GM12878 (cell line): Measurements from ENCODE around the gene TLR5. TPM values are rescaled to one million over a fixed set of nuclear protein-coding genes. Genes with fewer than 3 reads are reported as not detected.

Experiments
- ATAC-seq: fragments of 200-7000 bp; cut with Tn5 transposase; 3 replicates; pipeline ENCODE4 v1.9.1; 2020; ENCODE audit warnings: mild to moderate bottlenecking, moderate library complexity
- BruUV-seq: library from RNA; stranded (reverse); fragments of 400-500 nt; replicated peaks from 2 replicates; lab custom pipeline; 2021; lab: Mats Ljungman, UMichigan
- CTCF ChIA-PET: fragments of 300-600 bp; sonication (Branson Sonifier 250); formaldehyde crosslinking; extraction: SDS; loops from one replicate; lab custom pipeline; 2021; ENCODE audit warnings: inconsistent platforms; lab: Yijun Ruan, JAX
- POLR2A ChIA-PET: fragments of 350-600 bp; formaldehyde crosslinking; extraction: SDS; loops from one replicate; lab custom pipeline; 2021; ENCODE audit warnings: inconsistent platforms; lab: Charles Lee
- RAD21 ChIA-PET: fragments of 300-600 bp; sonication (Branson Sonifier 250); formaldehyde crosslinking; loops from one replicate; lab custom pipeline; 2023; ENCODE audit warnings: antibody characterized with exemption; ENCODE audit not compliant: unreplicated experiment; lab: Charles Lee
- SMC1A ChIA-PET: fragments of 300-600 bp; sonication (Branson Sonifier 250); formaldehyde crosslinking; loops from one replicate; lab custom pipeline; 2023; ENCODE audit not compliant: unreplicated experiment, uncharacterized antibody; lab: Charles Lee
- DNase-seq: peaks from one replicate; pipeline ENCODE4 v3.0.0-alpha.2; 2011; ENCODE audit warnings: low read depth, low spot score
- FAIRE-seq: peaks from 3 replicates; lab custom pipeline; 2011; peaks lifted over from hg19 to GRCh38; lab: Jason Lieb, UNC
- H2AFZ ChIP-seq: 2 replicates; pipeline ENCODE4 v1.6.0; 2011; ENCODE audit warnings: low read depth, low read length, control low read depth; ENCODE audit not compliant: control insufficient read depth
- H3K27ac ChIP-seq: 2 replicates; pipeline ENCODE4 v1.5.1; 2011; ENCODE audit warnings: control low read depth; ENCODE audit not compliant: control insufficient read depth, insufficient read depth
- H3K27me3 ChIP-seq, 2 experiments: replicated peaks in 1 of 2; 2 replicates each; pipeline versions ENCODE4 v1.6.0 to v1.6.1; 2011; ENCODE audit warnings: low read length in 1 of 2; ENCODE audit not compliant: control insufficient read depth in 2 of 2, insufficient read depth in 2 of 2
- H3K36me3 ChIP-seq, 2 experiments: 2 replicates each; pipeline ENCODE4 v1.5.1; 2011; ENCODE audit warnings: low read length in 1 of 2; ENCODE audit not compliant: control insufficient read depth in 2 of 2, insufficient read depth in 2 of 2
- H3K4me1 ChIP-seq: 2 replicates; pipeline ENCODE4 v1.6.1; 2011; ENCODE audit warnings: mild to moderate bottlenecking, low read length, moderate library complexity, mixed read lengths; ENCODE audit not compliant: control insufficient read depth, insufficient read depth
- H3K4me2 ChIP-seq: 2 replicates; pipeline ENCODE4 v1.6.0; 2011; ENCODE audit warnings: control low read depth; ENCODE audit not compliant: control insufficient read depth, insufficient read depth
- H3K4me3 ChIP-seq: fragments of 200-600 bp; sonication (generic); 2 replicates; pipeline ENCODE4 v1.5.1; 2016
- H3K79me2 ChIP-seq: 2 replicates; pipeline ENCODE4 v1.6.0; 2011; ENCODE audit warnings: low read length; ENCODE audit not compliant: control insufficient read depth, insufficient read depth
- H3K9ac ChIP-seq: 2 replicates; pipeline ENCODE4 v1.8.0; 2011; ENCODE audit warnings: low read length, control low read depth, mixed read lengths; ENCODE audit not compliant: control insufficient read depth, insufficient read depth
- H3K9me3 ChIP-seq: replicated peaks from 3 replicates; pipeline ENCODE4 v1.5.1; 2011; ENCODE audit warnings: mild to moderate bottlenecking, low read length; ENCODE audit not compliant: control insufficient read depth, insufficient read depth
- H4K20me1 ChIP-seq: 2 replicates; pipeline ENCODE4 v1.6.0; 2011; ENCODE audit not compliant: control insufficient read depth, insufficient read depth
- ATF7 ChIP-seq: fragments of 450-650 bp; IDR thresholded peaks from 2 replicates; pipeline ENCODE4 v1.6.1; 2016; ENCODE audit warnings: low read depth, mild to moderate bottlenecking
- HCFC1 ChIP-seq: fragments of 150-350 bp; IDR thresholded peaks from 2 replicates; pipeline ENCODE4 v1.6.1; 2014; ENCODE audit warnings: low read length
- STAT3 ChIP-seq: IDR thresholded peaks from 2 replicates; pipeline ENCODE4 v1.6.1; 2011; ENCODE audit warnings: low read depth, low read length, improper control_type of control experiment
- WGBS: methylation state at CpG from one replicate; pipeline ENCODE4 v1.1.6; 2016; ENCODE audit warnings: low lambda C conversion rate; ENCODE audit not compliant: insufficient replicate concordance, insufficient coverage; ENCODE audit errors: missing lambda C conversion rate; 5-methylcytosine and 5-hydroxymethylcytosine counted together
- in situ Hi-C: fragments of 300-500 bp; cut with MboI; formaldehyde crosslinking; loops from 9 replicates; pipeline ENCODE4 v1.14.3; 2018; ENCODE audit warnings: mixed read lengths
- intact Hi-C: fragments of 100-400 bp; cut with micrococcal nuclease; formaldehyde crosslinking; loops from one replicate; pipeline ENCODE4 v1.14.2; 2022; ENCODE audit not compliant: unreplicated experiment
- polyA plus RNA-seq, 11 experiments: library from polyadenylated mRNA; depleted of rRNA in 4 of 11; unstranded in 6 of 11; stranded (reverse) in 5 of 11; fragments of >200 nt; fragmentation: Nextera tagmentation in 4 of 11; fragmentation: Illumina TruSeq in 1 of 11; extraction: Ambion mirVana in 4 of 11; extraction: Trizol in 1 of 11; gene quantifications; 1 replicate in 1 of 11; 2 replicates in 10 of 11; pipeline versions ENCODE4 v1.2.1 to v1.2.3, GENCODE V29; 2011 to 2016; ENCODE audit warnings: inconsistent platforms in 2 of 11, missing spikeins in 2 of 11, low read depth in 1 of 11
- total RNA-seq, 4 experiments: library from RNA; depleted of rRNA in 3 of 4; stranded (reverse); fragments of >200 nt in 3 of 4; fragmentation: Illumina TruSeq in 1 of 4; extraction: Trizol in 1 of 4; gene quantifications; 2 replicates each; pipeline versions ENCODE4 v1.2.1 to v1.2.3, GENCODE V29; 2013 to 2021
- TF ChIP-seq, protein P1 (sequence below): fragments of 450-650 bp; IDR thresholded peaks from 2 replicates; pipeline ENCODE4 v1.6.1; 2016; ENCODE audit warnings: mild to moderate bottlenecking
- TF ChIP-seq, protein P2 (sequence below): fragments of 150-350 bp; IDR thresholded peaks from 2 replicates; pipeline ENCODE4 v1.6.1; 2016; ENCODE audit warnings: low read depth, low read length
- TF ChIP-seq, protein P3 (sequence below): fragments of 450-650 bp; IDR thresholded peaks from 2 replicates; pipeline ENCODE4 v1.6.1; 2017; ENCODE audit warnings: mild to moderate bottlenecking, moderate library complexity

The TLR5 gene
- total and polyA plus RNA-seq, 10 of the 15 experiments (the other 5 are each of a cell fraction or from before 2014, with no cell fraction given), result 0.34 to 5.3 (median 0.79) TPM

DNA sequence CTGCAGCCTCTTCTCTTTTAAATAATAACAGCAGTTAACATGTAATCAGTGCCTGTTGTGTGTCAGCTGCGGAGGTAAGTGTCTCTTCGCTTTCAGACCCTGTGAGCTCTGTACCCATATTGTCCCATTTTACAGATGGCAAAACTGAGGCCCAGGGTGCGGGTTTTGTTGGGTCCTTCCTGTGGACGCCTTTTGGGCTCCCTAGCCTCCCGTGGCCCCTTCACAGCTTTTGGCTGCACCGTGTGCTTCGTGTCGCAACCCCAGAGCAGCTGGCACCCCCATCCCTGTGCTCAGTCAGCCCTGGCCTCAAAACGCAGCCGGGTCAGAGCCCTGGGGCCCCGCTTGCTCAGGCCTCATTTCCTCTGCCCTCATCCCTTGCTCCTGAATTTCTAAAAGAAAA is 53.8 kb downstream of the TLR5 start:
- H3K27ac ChIP-seq, result no peak overlapping the region
- FAIRE-seq (no peak), DNase-seq (no peak)
- H4K20me1 ChIP-seq, result no peaks in the 10 kb centered on the region
- H3K9ac ChIP-seq, result no peak overlapping the region
- RAD21 ChIA-PET, result interaction anchor here (1.4 to 2.1 kb wide), 5 partner anchors 11 to 350 kb away, joined by 3 to 11 read pairs (median 6); no protein-coding TSS in a partner anchor
- intact Hi-C loops, result no loop called here
- no peak overlapping the region for H3K4me2 ChIP-seq
- no TSS peak for BruUV-seq
- H3K4me3 ChIP-seq, result no peak overlapping the region
- in situ Hi-C loops, result loop anchor here (5.0 to 10.0 kb wide), 3 partner anchors 354 to 622 kb away; partner anchors contain the start of gene FAM177B
- 29% methylated on average over 11 of the region's 11 CpGs for whole genome bisulfite sequencing
- H3K27me3 ChIP-seq, result no peaks in the 10 kb centered on the region; a peak in 2 of 4 replicates
- no peaks in the 10 kb centered on the region for H3K4me1 ChIP-seq
- H3K36me3 ChIP-seq, result no peaks in the 10 kb centered on the region
- TF ChIP-seq HCFC1, result no peak
- no peak for TF ChIP-seq ATF7
- TF ChIP-seq, protein P1, sequence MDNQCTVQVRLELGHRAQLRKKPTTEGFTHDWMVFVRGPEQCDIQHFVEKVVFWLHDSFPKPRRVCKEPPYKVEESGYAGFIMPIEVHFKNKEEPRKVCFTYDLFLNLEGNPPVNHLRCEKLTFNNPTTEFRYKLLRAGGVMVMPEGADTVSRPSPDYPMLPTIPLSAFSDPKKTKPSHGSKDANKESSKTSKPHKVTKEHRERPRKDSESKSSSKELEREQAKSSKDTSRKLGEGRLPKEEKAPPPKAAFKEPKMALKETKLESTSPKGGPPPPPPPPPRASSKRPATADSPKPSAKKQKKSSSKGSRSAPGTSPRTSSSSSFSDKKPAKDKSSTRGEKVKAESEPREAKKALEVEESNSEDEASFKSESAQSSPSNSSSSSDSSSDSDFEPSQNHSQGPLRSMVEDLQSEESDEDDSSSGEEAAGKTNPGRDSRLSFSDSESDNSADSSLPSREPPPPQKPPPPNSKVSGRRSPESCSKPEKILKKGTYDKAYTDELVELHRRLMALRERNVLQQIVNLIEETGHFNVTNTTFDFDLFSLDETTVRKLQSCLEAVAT, result no peak
- no peak for TF ChIP-seq STAT3
- TF ChIP-seq, all 136 proteins: peak for 0
- no peak for ATAC-seq
- ChIA-PET CTCF (interaction anchor here (0.9 to 4.8 kb wide), 17 partner anchors 11 to 624 kb away, joined by 3 to 35 read pairs (median 8); partner anchors contain the start of gene FAM177B), POLR2A (no interaction called here), SMC1A (interaction anchor here (1.0 to 3.7 kb wide), 9 partner anchors 8 to 595 kb away, joined by 3 to 11 read pairs (median 3); partner anchors contain the start of gene FAM177B)
- Histone ChIP-seq H3K79me2 (no peaks in the 10 kb centered on the region), H2AFZ (no peak overlapping the region), H3K9me3 (no peaks in the 10 kb centered on the region)

DNA sequence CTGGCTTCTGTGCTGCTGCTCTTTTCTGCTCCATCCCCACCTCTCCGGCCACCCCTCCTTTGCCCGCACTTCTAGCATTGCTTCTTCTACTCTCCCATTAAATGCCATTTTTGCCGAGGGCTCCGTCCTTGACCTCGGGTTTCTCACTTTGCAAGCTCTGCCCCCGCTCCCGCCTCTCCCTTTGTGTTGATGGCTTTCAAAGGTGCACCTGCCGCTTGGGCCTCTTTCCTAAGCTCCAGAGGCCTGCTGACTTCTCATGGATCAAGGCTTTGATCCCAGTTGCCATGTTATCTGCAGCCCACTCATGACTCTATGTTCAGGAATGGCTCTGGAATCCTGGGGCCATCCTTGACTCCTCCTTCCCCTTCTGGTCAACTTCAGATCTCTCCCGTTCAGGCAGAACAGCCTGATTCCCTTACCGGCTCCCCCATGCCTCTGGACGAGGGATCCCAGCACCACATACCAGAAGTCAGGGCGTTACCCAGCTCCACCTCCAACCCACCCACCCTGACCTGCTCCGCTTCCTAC is 54.3 kb downstream of the TLR5 start:
- 66% methylated on average over 13 of the region's 13 CpGs for WGBS
- SMC1A ChIA-PET, result interaction anchor here (1.3 to 3.7 kb wide), 2 partner anchors 41 to 352 kb away, joined by 4 to 11 read pairs; partner anchors contain the start of gene FAM177B
- no peaks in the 10 kb centered on the region for H3K9me3 ChIP-seq
- no peak overlapping the region for H3K4me3 ChIP-seq
- H3K27me3 ChIP-seq, result no peaks in the 10 kb centered on the region; a peak in 2 of 4 replicates
- ATAC-seq (no peak), FAIRE-seq (no peak), DNase-seq (no peak)
- CTCF ChIA-PET, result interaction anchor here (1.5 to 4.8 kb wide), 5 partner anchors 11 to 350 kb away, joined by 4 to 35 read pairs (median 11); no protein-coding TSS in a partner anchor
- POLR2A ChIA-PET, result no interaction called here
- in situ Hi-C loops (loop anchor here (5.0 to 10.0 kb wide), 3 partner anchors 354 to 621 kb away; partner anchors contain the start of gene FAM177B), intact Hi-C loops (no loop called here)
- no peaks in the 10 kb centered on the region for H4K20me1 ChIP-seq
- no peak overlapping the region for H2AFZ ChIP-seq
- H3K4me1 ChIP-seq, result no peaks in the 10 kb centered on the region
- H3K9ac ChIP-seq, result no peak overlapping the region
- RAD21 ChIA-PET, result no interaction called here
- no peak overlapping the region for H3K4me2 ChIP-seq
- no peak overlapping the region for H3K27ac ChIP-seq
- no peaks in the 10 kb centered on the region for H3K36me3 ChIP-seq
- no peaks in the 10 kb centered on the region for H3K79me2 ChIP-seq
- BruUV-seq, result no TSS peak
- TF ChIP-seq, protein P2, sequence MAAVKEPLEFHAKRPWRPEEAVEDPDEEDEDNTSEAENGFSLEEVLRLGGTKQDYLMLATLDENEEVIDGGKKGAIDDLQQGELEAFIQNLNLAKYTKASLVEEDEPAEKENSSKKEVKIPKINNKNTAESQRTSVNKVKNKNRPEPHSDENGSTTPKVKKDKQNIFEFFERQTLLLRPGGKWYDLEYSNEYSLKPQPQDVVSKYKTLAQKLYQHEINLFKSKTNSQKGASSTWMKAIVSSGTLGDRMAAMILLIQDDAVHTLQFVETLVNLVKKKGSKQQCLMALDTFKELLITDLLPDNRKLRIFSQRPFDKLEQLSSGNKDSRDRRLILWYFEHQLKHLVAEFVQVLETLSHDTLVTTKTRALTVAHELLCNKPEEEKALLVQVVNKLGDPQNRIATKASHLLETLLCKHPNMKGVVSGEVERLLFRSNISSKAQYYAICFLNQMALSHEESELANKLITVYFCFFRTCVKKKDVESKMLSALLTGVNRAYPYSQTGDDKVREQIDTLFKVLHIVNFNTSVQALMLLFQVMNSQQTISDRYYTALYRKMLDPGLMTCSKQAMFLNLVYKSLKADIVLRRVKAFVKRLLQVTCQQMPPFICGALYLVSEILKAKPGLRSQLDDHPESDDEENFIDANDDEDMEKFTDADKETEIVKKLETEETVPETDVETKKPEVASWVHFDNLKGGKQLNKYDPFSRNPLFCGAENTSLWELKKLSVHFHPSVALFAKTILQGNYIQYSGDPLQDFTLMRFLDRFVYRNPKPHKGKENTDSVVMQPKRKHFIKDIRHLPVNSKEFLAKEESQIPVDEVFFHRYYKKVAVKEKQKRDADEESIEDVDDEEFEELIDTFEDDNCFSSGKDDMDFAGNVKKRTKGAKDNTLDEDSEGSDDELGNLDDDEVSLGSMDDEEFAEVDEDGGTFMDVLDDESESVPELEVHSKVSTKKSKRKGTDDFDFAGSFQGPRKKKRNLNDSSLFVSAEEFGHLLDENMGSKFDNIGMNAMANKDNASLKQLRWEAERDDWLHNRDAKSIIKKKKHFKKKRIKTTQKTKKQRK, result no peak
- TF ChIP-seq, protein P3, sequence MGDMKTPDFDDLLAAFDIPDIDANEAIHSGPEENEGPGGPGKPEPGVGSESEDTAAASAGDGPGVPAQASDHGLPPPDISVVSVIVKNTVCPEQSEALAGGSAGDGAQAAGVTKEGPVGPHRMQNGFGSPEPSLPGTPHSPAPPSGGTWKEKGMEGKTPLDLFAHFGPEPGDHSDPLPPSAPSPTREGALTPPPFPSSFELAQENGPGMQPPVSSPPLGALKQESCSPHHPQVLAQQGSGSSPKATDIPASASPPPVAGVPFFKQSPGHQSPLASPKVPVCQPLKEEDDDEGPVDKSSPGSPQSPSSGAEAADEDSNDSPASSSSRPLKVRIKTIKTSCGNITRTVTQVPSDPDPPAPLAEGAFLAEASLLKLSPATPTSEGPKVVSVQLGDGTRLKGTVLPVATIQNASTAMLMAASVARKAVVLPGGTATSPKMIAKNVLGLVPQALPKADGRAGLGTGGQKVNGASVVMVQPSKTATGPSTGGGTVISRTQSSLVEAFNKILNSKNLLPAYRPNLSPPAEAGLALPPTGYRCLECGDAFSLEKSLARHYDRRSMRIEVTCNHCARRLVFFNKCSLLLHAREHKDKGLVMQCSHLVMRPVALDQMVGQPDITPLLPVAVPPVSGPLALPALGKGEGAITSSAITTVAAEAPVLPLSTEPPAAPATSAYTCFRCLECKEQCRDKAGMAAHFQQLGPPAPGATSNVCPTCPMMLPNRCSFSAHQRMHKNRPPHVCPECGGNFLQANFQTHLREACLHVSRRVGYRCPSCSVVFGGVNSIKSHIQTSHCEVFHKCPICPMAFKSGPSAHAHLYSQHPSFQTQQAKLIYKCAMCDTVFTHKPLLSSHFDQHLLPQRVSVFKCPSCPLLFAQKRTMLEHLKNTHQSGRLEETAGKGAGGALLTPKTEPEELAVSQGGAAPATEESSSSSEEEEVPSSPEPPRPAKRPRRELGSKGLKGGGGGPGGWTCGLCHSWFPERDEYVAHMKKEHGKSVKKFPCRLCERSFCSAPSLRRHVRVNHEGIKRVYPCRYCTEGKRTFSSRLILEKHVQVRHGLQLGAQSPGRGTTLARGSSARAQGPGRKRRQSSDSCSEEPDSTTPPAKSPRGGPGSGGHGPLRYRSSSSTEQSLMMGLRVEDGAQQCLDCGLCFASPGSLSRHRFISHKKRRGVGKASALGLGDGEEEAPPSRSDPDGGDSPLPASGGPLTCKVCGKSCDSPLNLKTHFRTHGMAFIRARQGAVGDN, result no peak
